Activated T-helper 1 cell treated with anti-CD3 and anti-CD28 coated beads, Interleukin-12 subunit alpha, Interleukin-12 subunit beta, Interleukin-2, Interleukin-4 antibody, amounts not matched to agents 30 ng/mL and 10 ng/mL and 1 ng/mL, durations not matched to agents 14 hours and 24 hours and 36 hours (primary cell): Measurements from ENCODE around the gene PAXIP1. TPM values are rescaled to one million over a fixed set of nuclear protein-coding genes. Genes with fewer than 3 reads are reported as not detected.

Experiments
- DNase-seq: peaks from one replicate; pipeline ENCODE4 v3.0.0; 2021; ENCODE audit warnings: low spot score
- H3K27ac Mint-ChIP-seq: one replicate; pipeline ENCODE4 v1.8.0; 2021; ENCODE audit warnings: mild to moderate bottlenecking, mixed read lengths
- H3K27me3 Mint-ChIP-seq: one replicate; pipeline ENCODE4 v1.8.0; 2022; ENCODE audit warnings: mild to moderate bottlenecking, moderate library complexity, mixed read lengths; ENCODE audit not compliant: insufficient read depth
- H3K36me3 Mint-ChIP-seq: one replicate; pipeline ENCODE4 v1.8.0; 2021; ENCODE audit warnings: low read depth, mixed read lengths
- H3K4me1 Mint-ChIP-seq: one replicate; pipeline ENCODE4 v1.8.0; 2021; ENCODE audit warnings: low read depth, mixed read lengths
- H3K4me3 Mint-ChIP-seq: one replicate; pipeline ENCODE4 v1.8.0; 2021; ENCODE audit warnings: mild to moderate bottlenecking, moderate library complexity, mixed read lengths
- H3K9me3 Mint-ChIP-seq: one replicate; pipeline ENCODE4 v1.8.0; 2021; ENCODE audit warnings: mixed read lengths
- intact Hi-C: fragments of 100-400 bp; cut with micrococcal nuclease; formaldehyde crosslinking; loops from one replicate; pipeline ENCODE4 v1.15.1; 2024
- total RNA-seq: library from RNA; stranded (reverse); gene quantifications from 2 replicates; pipeline ENCODE4 v1.2.3, GENCODE V29; 2022

The PAXIP1 gene
- total RNA-seq, 1 donor from 2014 or later: 36.2 TPM

DNA sequence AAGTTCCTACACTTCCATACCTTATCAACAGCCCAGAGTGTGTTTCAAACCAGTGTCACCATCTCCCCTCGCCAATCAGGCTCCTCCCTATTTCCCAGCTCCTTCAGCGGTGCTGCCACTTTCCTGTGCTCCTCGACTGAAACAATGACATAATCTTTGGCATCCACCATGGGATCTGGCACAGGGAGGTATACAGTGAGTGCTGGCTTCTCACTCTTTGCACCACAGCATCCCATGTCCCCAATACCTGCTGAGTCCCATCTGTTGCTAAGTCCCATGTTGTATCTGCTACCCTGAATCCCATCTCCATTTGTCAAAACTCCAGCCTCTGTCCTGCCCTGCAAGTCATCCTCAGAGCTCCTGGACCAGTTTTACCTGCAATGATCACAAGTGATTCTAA lies 15.4 kb downstream of the PAXIP1 start:
- no peaks in the 10 kb centered on the region for H3K27me3 Mint-ChIP-seq
- no peaks in the 10 kb centered on the region for H3K4me1 Mint-ChIP-seq
- peak overlapping the region; percentile 3 for H3K27ac Mint-ChIP-seq
- peaks cover 22% of the 10 kb centered on the region for H3K36me3 Mint-ChIP-seq
- no peaks in the 10 kb centered on the region for H3K9me3 Mint-ChIP-seq
- H3K4me3 Mint-ChIP-seq: no peak overlapping the region
- intact Hi-C loops: no loop called here
- no peak for DNase-seq

DNA sequence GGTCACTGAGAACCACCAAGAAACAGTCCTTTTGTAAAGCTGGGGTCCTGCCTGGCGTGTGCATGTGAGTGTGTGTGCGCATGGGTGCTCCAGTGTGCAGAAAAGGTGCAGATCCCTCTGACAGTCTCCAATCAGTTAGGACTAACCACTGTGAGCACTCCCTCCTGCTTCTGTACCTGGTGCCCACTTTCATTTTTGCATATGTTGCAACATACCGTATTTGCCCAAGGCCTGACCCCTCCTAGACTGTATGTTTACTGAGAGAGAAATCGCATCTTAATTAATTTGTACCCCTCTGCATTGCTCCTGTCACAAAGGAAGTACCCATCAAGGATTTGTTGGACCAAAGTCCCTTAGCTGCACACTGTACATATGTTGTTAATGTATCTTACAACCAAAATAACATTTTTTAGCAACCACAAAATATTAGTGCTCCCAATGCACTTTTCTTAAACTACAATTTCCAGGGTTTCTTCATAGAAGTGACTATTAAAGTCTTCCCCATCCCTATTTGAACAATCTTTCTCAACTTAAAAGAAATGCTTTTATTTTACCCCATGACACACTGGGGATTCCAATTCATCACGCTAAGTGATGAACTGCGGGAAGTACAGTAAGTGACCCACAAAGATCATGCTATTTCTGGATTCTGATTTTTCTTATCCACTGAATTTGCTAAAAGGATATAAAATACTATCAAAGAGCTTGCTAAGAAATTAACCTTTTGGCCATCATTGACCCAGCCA lies 16.6 kb downstream of the PAXIP1 start:
- H3K36me3 Mint-ChIP-seq: peaks cover 19% of the 10 kb centered on the region
- no peaks in the 10 kb centered on the region for H3K27me3 Mint-ChIP-seq
- no peak overlapping the region for H3K4me3 Mint-ChIP-seq
- H3K4me1 Mint-ChIP-seq: no peaks in the 10 kb centered on the region
- no peaks in the 10 kb centered on the region for H3K9me3 Mint-ChIP-seq
- no peak for DNase-seq
- intact Hi-C loops: no loop called here
- H3K27ac Mint-ChIP-seq: no peak overlapping the region

DNA sequence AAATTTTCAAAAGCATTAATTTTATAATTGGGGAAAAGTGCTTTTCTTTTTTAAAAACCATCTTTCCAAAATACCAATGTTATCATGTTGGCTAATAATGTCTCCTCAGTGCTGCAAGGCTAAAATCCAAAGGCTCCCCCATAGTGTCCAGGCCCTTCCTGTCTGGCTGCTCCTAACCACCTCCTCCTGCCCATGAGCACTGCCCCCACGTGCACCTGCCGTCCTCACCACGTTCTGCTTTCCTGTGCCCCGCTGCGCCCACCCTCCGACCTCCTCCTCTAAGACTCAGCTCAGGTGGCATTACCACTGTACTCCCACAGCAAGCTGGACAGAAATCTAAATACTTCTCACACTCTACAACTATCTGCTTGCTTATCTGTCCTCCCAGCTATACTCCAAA lies 17.7 kb downstream of the PAXIP1 start:
- no peaks in the 10 kb centered on the region for H3K27me3 Mint-ChIP-seq
- no peak for DNase-seq
- no peaks in the 10 kb centered on the region for H3K4me1 Mint-ChIP-seq
- H3K4me3 Mint-ChIP-seq: no peak overlapping the region
- intact Hi-C loops: no loop called here
- no peak overlapping the region for H3K27ac Mint-ChIP-seq
- H3K36me3 Mint-ChIP-seq: peaks cover 23% of the 10 kb centered on the region
- H3K9me3 Mint-ChIP-seq: no peaks in the 10 kb centered on the region

DNA sequence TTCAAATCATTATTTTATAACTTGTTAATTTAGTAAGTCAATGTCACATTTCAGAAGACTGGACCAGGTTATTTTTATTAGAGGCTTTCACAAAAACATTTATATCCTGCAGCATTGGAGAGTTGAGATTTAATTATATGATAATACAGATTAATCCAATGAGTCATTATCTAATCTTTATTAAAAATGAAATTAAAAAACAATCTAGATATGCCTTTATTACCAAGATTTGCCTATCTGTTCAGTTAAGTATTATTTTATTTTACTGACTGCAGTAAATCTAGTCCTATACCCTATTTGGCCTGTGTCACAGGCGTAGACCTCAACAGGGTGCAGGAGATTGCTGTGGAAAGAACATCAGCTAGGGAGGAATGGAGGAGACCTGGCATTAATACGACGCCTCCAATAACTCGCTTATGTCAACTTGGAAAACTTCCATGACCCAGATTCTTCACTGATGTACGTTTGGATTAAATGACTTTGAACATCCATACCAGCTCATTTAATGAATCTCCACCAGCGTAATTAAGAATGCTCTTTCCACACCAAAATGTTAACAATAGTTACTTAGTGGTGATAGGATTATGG lies 18.2 kb downstream of the PAXIP1 start:
- no peak overlapping the region for H3K4me3 Mint-ChIP-seq
- H3K36me3 Mint-ChIP-seq: peaks cover 24% of the 10 kb centered on the region
- H3K27ac Mint-ChIP-seq: no peak overlapping the region
- H3K4me1 Mint-ChIP-seq: no peaks in the 10 kb centered on the region
- no peak for DNase-seq
- intact Hi-C loops: no loop called here
- no peaks in the 10 kb centered on the region for H3K9me3 Mint-ChIP-seq
- no peaks in the 10 kb centered on the region for H3K27me3 Mint-ChIP-seq

DNA sequence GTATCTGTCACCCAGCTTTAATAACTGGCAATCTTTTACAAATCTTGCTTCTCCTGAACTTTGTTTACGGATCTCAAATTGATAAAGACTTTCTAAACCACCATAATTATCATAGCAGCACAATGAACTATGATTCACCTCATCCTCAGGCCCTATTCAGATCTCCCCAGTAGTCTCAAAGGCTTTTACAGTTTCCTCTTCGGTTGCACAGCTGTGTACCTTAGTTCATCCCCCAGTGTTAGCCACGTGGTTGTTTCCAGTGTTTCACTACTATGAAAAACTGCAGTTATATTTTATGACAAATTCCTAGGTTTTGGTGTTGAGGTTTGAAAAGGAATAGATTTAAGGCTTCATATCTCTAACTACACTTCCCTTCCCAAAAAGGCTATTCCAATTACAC lies 24.9 kb downstream of the PAXIP1 start:
- Mint-ChIP-seq H3K27ac (no peak overlapping the region), H3K4me1 (peaks cover 19% of the 10 kb centered on the region), H3K36me3 (peaks cover 40% of the 10 kb centered on the region), H3K4me3 (no peak overlapping the region), H3K9me3 (no peaks in the 10 kb centered on the region), H3K27me3 (no peaks in the 10 kb centered on the region)
- no peak for DNase-seq
- intact Hi-C loops: no loop called here

DNA sequence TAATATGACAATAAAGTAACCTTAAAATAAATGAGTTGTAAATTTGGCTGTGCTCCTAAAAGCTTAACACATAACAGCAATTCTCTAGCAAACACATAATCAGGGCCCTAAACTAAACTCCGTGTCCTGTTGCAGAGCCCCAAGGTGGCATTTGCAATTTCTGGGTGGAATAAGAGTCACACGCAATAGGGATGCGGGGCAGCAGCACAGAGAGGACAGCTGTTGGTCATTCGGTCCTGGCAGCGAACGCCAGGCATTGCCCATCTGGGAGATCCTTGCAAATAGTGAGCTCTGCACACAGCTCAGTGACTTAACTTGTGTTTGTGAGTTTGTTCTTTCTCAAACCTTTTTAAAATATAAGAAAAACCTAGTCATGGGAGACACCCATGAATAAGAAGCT lies 25.7 kb downstream of the PAXIP1 start:
- intact Hi-C loops: no loop called here
- peaks cover 42% of the 10 kb centered on the region for H3K36me3 Mint-ChIP-seq
- H3K4me3 Mint-ChIP-seq: no peak overlapping the region
- H3K9me3 Mint-ChIP-seq: no peaks in the 10 kb centered on the region
- H3K27me3 Mint-ChIP-seq: no peaks in the 10 kb centered on the region
- peaks cover 19% of the 10 kb centered on the region for H3K4me1 Mint-ChIP-seq
- DNase-seq: no peak
- H3K27ac Mint-ChIP-seq: no peak overlapping the region

DNA sequence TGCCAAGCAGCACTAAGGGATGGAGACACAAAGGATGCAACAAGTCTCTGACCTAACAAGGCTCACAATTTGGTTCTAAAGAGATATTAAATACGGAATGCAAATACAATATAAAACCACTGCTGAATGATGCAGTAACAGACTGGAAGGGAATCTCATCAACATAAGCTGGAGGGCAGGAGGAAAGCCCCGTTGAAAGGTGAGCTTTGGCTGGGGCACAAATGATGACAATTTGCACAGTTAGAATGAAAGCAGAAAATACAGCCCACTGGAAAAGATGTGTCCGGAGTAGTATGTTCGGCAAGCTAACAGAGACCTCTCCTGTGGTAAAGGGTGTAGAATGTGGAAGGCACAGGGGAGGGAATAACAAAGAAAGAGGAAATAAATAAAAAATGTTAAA lies 26.1 kb downstream of the PAXIP1 start:
- Mint-ChIP-seq H3K36me3 (peaks cover 42% of the 10 kb centered on the region), H3K27ac (no peak overlapping the region), H3K4me1 (peaks cover 19% of the 10 kb centered on the region), H3K4me3 (no peak overlapping the region), H3K27me3 (no peaks in the 10 kb centered on the region), H3K9me3 (no peaks in the 10 kb centered on the region)
- intact Hi-C loops: no loop called here
- DNase-seq: no peak

DNA sequence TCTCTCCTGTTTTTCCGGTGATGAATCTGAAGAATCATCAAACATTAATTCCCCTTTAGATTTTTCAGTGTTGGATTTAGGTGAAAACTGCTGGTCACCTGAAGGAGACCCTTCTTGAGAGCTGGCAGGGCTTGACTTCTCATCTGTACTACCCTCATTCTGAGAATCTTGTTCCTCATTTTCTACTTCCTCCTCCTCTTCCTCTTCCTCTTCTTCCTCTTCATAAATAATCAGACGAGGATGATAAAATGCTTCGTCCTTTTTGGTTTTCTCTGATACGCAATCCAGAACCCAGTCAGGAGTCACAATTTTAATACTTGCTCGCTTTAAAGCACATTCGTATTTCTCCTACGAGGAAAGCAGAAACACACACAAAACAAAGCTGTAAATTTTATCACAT lies 26.9 kb downstream of the PAXIP1 start:
- no peak for DNase-seq
- Mint-ChIP-seq H3K27me3 (no peaks in the 10 kb centered on the region), H3K9me3 (no peaks in the 10 kb centered on the region), H3K27ac (no peak overlapping the region), H3K4me1 (peaks cover 19% of the 10 kb centered on the region), H3K4me3 (no peak overlapping the region), H3K36me3 (peaks cover 42% of the 10 kb centered on the region)
- intact Hi-C loops: no loop called here

DNA sequence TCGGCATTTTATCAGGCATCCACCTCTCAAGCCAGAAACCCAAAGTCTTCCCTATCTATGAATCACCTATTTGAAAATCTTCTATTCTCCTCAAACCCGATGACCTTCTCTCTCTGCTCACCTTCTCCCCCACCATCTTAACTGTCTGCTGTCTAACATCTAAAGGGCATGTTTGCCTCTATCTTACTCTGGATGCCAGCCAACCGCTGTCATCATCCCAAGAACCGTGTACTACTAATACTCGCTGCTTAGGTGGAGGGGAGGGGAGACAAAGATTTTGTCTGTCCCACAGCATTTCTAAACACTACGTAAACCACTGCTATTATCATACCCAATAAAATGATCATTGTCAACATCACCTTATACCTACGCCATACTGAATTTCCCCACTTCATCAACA lies 29.5 kb downstream of the PAXIP1 start:
- H3K4me3 Mint-ChIP-seq: no peak overlapping the region
- no peaks in the 10 kb centered on the region for H3K27me3 Mint-ChIP-seq
- peaks cover 26% of the 10 kb centered on the region for H3K4me1 Mint-ChIP-seq
- intact Hi-C loops: no loop called here
- peak overlapping the region; percentile 25 for H3K27ac Mint-ChIP-seq
- no peaks in the 10 kb centered on the region for H3K9me3 Mint-ChIP-seq
- peaks cover 38% of the 10 kb centered on the region for H3K36me3 Mint-ChIP-seq
- no peak for DNase-seq

DNA sequence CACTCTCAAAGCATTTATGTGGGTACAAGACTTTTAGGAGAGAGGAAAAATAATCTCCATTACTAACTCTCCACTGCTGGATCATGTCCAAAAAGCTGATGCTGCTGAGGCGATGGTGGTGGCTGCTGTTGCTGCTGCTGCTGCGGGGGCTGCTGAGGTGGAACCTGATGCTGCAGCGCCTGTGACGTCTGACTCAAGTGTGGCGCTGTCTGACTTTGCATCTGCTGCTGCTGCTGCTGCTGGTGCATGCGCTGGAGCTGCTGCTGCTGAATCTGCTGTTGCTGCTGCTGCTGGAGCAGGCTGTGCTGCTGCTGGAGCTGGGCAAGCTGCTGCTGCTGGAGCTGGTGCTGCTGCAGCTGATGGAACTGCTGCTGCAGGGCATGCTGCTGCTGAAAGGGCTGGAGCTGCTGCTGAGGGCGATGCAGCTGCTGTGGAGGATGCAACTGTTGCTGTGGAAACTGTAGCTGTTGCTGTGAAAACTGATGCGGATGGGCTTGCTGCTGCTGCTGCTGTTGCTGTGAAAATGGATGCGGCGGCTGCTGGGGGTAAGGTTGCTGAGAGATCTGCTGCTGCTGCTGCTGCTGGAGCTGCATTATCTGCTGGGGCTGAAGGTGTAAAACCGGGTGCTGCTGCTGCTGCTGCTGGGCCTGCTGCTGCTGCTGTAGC lies 34.5 kb downstream of the PAXIP1 start:
- DNase-seq: no peak
- Mint-ChIP-seq H3K4me1 (peaks cover 6% of the 10 kb centered on the region), H3K4me3 (no peak overlapping the region), H3K9me3 (no peaks in the 10 kb centered on the region), H3K27me3 (no peaks in the 10 kb centered on the region), H3K36me3 (peaks cover 32% of the 10 kb centered on the region), H3K27ac (no peak overlapping the region)
- intact Hi-C loops: no loop called here

DNA sequence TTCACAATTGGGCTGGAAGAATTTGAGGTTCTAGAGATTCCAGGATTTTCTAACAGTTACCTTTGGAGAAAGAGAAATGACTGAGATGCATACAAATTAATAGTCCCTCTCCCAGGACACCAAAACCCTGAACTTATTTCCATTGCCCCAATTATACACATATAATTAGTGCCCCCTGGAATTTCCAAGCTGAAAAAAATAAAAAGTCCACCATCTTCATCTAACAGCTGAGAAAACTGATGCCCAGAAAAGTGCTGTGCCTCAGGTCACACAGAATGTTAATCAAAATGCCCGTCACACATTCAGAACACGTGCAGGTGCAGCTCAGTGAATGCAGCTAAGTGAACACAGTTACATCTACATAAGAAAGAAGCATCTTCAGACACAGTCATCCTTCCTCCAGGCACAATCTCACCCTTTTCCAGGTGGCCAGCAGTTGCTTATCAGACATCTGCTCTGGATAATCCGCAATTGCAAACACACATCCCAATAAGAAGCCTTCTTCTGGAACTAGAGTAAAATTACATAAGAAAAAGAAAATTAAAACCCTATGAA lies 35.4 kb downstream of the PAXIP1 start:
- Mint-ChIP-seq H3K27ac (no peak overlapping the region), H3K36me3 (peaks cover 26% of the 10 kb centered on the region), H3K4me3 (no peak overlapping the region), H3K27me3 (no peaks in the 10 kb centered on the region), H3K4me1 (peaks cover 6% of the 10 kb centered on the region), H3K9me3 (no peaks in the 10 kb centered on the region)
- intact Hi-C loops: no loop called here
- DNase-seq: no peak

DNA sequence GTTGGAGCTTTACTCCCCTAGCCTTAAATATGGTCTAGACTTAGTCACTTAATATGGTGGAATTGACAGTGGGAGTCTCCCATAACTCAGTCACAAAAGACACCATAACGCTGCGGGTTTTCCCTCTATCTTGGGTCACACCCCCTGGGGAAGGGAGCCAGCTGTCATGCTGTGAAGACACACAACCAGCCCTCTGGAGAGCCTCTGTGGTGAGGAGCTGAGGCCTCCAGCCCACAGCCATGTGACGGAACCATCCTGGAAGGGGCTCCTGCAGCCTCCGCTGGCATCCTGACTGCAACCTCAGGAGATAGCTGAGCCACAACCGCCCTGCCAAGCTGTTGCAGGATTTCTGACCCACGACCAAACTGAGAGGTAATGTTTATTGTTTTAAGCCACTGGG lies 37.9 kb downstream of the PAXIP1 start:
- peaks cover 36% of the 10 kb centered on the region for H3K36me3 Mint-ChIP-seq
- no peak overlapping the region for H3K4me3 Mint-ChIP-seq
- no peaks in the 10 kb centered on the region for H3K27me3 Mint-ChIP-seq
- no peak for DNase-seq
- H3K4me1 Mint-ChIP-seq: peaks cover 6% of the 10 kb centered on the region
- intact Hi-C loops: no loop called here
- no peaks in the 10 kb centered on the region for H3K9me3 Mint-ChIP-seq
- H3K27ac Mint-ChIP-seq: no peak overlapping the region

DNA sequence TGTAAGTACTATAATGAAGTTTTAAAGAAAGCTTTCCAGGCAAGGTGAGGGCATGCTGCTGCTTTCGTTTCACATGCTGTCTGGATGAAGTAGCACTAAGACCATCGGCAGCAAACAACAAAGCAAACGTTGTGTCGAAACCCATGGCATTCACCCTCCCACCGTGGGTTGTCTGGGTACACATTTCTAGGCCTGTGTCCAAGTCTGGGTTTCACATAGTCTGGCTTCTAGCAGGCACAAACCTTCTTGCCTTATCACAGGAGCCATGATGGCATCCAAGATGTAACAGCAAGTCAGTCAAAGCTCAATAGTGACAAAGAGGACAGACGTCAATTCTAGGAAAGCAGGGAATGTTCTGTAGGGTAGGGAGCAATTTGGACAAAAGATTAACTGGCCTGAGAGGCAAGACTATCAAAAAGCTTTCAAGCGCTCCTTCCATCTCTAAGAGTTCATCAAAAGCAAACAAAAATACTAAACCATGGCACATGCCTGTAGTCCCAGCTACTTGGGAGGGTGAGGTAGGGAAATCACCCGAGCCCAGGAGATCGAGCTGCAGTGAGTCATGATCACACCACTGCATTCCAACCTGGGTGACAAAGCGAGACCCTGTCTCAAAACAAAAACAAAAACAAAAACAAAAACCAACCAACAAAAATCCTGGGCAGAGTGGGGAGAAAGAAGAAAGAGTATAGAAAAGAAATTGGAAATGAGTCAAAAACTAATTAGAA lies 42.7 kb downstream of the PAXIP1 start:
- no peak for DNase-seq
- Mint-ChIP-seq H3K9me3 (no peaks in the 10 kb centered on the region), H3K4me1 (no peaks in the 10 kb centered on the region), H3K4me3 (no peak overlapping the region), H3K36me3 (peaks cover 29% of the 10 kb centered on the region), H3K27me3 (no peaks in the 10 kb centered on the region), H3K27ac (peak overlapping the region; percentile 14)
- intact Hi-C loops: no loop called here
